Stimulated activated CD8-positive, alpha-beta memory T cell treated with anti-CD3 and anti-CD28 coated beads, Interleukin-15, amount 100 ng/mL, for 24 hours (primary cell): ENCODE data around the gene MCMBP.

Source experiments
- DNase-seq: peaks from one replicate; pipeline ENCODE4 v3.0.0-alpha.2; 2020; ENCODE audit warnings: low read depth

MCMBP gene

DNA sequence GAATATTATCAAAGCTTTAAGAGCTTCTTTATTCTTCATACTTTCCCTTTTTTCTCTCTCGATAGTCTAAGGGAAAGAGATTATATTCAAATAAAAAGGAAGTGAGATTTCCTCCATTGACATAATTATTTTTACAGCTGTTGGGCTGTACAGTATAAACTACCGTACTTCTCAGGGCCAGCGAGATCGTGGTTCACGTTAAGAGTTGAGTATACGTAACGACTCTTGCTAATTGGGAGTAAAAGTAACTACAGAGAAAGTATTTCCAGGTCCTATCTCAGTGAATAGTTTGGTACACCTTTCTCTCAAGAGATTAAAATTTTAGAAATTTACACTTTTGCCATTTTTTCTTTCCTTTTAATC lies 89.0 kb downstream of the MCMBP start:
- no peak for DNase-seq

DNA sequence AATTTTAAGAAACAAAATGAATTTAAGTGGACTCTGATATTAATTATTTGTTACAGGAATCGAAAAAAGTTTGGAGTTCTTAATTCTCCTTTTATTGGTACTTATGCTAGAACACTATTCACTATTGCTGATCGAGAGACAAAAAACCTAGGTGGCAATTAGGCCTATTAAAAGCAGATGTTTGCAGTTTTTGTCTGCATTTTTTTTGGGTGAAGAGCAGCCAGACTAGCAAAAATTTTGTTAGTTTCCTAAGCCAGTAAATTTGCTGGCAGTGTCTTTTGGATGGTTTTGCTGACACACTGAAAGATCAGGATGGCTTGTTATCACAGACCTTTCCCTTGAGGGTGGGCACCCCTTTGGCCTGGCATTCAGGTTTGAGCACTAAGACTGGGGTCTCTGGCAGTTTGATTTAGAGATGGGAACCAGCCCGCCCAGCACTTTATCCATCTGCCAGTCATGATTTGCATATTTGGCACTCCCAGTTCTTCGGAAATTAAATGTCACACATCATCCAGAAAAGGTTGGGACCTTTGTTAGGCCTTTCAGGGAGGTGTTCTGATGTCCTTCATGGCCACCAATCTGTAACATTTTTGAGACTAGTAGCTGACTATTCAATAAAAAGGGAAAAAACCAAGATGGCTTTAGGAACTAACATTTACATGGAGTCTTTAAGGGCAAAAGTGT lies 89.5 kb downstream of the MCMBP start:
- DNase-seq = no peak

DNA sequence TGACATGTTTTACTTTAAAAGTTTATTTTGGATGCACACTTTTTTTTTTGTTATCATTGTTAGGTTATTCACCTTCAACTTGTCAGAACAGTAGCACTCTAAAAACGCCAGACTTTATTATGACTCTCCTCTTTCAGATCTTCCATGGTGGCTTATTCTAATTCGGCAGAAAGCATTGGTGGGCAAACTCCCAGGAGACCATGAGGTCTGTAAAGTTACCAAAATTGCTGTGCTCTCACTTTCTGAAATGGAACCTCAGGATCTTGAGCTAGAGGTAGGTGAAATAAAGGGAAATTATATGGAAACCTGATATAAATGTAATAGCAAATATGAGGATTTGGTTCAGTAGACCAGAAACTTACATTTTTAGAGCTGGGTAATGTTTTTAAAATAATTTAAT lies 91.1 kb downstream of the MCMBP start:
- no peak for DNase-seq

DNA sequence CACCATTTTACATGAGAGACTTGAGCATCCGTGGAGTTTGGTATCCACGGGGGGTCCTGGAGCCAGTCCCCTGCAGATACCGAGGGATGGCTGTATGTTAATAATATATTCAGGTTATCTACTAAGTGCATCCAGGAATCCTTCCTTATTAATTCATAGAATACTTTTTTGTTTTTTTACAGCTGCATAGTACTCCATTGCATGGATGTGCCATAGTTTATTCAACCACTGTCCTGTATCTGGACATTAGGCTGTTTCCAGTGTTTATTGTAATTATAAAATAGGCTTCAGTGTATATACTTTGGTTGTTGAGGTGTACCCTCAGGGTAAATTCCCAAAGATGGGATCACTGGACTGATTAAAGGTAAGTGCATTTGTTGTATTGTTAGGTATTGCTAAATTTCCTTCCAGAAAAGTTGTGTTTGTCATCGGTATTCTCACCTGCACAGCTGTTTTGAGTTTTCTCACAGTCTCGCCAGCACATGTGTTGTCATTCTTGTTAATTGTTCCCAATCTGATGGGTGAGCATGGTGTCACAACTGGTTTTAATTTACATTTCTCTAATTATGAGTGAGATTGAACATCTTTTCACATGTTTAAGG lies 91.7 kb downstream of the MCMBP start:
- no peak for DNase-seq
